Nephron progenitor cell (in vitro differentiated cells): ENCODE measurements around the gene EGLN3.

Experiments used
- DNase-seq: peaks from one replicate; pipeline ENCODE4 v3.0.0; 2021
- H3K27ac Mint-ChIP-seq: 2 replicates; pipeline ENCODE4 v1.8.0; 2021; ENCODE audit warnings: mild to moderate bottlenecking, moderate library complexity, mixed read lengths
- H3K27me3 Mint-ChIP-seq: 2 replicates; pipeline ENCODE4 v1.8.0; 2021; ENCODE audit warnings: mild to moderate bottlenecking, low read depth, mixed read lengths; ENCODE audit not compliant: poor library complexity
- H3K36me3 Mint-ChIP-seq: 2 replicates; pipeline ENCODE4 v1.8.0; 2021; ENCODE audit warnings: low read depth, mixed read lengths
- H3K4me1 Mint-ChIP-seq: 2 replicates; pipeline ENCODE4 v1.8.0; 2021; ENCODE audit warnings: mixed read lengths
- H3K4me3 Mint-ChIP-seq: 2 replicates; pipeline ENCODE4 v1.8.0; 2021; ENCODE audit warnings: mild to moderate bottlenecking, moderate library complexity, mixed read lengths
- H3K9me3 Mint-ChIP-seq: 2 replicates; pipeline ENCODE4 v1.8.0; 2021; ENCODE audit warnings: mild to moderate bottlenecking, moderate library complexity, mixed read lengths
- TF ChIP-seq, protein P1 (sequence below): fragments of 200-600 bp; sonication (generic); IDR thresholded peaks from 2 replicates; pipeline ENCODE4 v1.5.0; 2021; ENCODE audit warnings: antibody characterized with exemption

The EGLN3 gene

DNA sequence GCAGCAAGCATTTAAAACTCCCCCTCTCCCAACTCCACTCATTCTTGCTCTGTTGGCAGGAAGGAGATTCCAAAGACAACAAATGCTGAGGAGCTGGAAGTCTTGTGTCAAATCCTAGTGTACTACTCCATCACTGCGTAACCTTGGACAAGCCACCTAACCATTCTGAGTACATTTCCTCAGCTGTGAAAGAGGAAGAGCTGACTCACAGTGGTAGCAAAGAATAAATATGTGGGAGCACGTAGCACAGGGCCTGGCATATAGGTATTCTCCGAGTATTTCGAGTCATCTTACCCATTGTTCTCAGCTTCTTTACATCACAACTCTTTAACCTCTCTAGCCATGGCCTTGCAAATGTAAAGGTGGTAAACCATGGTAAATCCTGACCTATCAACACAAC, 28.7 kb downstream of the EGLN3 start:
- H3K4me3 Mint-ChIP-seq: no peak overlapping the region
- TF ChIP-seq, protein P1, sequence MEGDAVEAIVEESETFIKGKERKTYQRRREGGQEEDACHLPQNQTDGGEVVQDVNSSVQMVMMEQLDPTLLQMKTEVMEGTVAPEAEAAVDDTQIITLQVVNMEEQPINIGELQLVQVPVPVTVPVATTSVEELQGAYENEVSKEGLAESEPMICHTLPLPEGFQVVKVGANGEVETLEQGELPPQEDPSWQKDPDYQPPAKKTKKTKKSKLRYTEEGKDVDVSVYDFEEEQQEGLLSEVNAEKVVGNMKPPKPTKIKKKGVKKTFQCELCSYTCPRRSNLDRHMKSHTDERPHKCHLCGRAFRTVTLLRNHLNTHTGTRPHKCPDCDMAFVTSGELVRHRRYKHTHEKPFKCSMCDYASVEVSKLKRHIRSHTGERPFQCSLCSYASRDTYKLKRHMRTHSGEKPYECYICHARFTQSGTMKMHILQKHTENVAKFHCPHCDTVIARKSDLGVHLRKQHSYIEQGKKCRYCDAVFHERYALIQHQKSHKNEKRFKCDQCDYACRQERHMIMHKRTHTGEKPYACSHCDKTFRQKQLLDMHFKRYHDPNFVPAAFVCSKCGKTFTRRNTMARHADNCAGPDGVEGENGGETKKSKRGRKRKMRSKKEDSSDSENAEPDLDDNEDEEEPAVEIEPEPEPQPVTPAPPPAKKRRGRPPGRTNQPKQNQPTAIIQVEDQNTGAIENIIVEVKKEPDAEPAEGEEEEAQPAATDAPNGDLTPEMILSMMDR: no peak
- H3K36me3 Mint-ChIP-seq: peaks cover 40% of the 10 kb centered on the region
- no peaks in the 10 kb centered on the region for H3K9me3 Mint-ChIP-seq
- H3K4me1 Mint-ChIP-seq: peaks cover 8% of the 10 kb centered on the region
- no peaks in the 10 kb centered on the region for H3K27me3 Mint-ChIP-seq
- no peak for DNase-seq
- peak overlapping the region; percentile 79 for H3K27ac Mint-ChIP-seq

DNA sequence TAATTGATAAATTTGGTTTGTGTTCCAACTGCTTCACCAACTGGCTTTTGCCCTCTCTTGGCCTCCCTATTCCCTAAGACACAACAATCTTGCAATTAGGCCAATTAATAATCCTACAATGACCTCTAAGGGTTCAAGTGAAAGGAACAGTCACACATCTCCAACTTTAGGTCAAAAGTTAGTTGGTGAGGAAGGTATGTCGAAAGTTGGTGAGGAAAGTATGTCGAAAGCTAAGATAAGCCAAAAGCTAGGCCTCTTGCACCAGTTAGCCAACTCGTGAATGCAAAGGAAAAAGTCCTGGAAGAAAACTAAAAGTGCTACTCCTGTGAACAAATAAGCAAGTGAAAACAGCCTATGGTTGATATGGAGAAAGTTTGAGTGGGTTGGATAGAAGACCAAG, 32.6 kb downstream of the EGLN3 start:
- Mint-ChIP-seq H3K27ac (no peak overlapping the region), H3K4me3 (no peak overlapping the region), H3K9me3 (no peaks in the 10 kb centered on the region), H3K27me3 (no peaks in the 10 kb centered on the region), H3K4me1 (peaks cover 16% of the 10 kb centered on the region), H3K36me3 (peaks cover 18% of the 10 kb centered on the region)
- TF ChIP-seq, protein P1: no peak
- DNase-seq: no peak

DNA sequence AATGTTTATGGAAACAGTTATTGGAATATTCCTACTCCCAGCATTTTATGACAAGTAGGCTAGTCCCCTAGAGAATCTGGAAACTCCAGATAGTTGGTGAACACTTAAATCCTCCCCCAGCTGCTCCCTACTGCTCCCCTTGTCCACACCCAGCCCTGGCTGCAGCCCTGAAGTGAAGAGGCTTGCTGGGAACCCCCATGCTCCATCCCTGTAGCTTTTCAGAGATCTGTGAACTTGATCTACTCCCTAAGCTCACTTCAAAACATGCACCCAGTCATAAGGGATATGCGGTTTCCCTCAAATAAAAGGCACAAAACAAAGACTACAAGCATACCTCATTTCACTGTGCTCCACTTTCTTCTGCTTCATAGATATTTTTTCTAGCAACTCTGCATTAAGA, 33.2 kb downstream of the EGLN3 start:
- Mint-ChIP-seq H3K4me1 (peaks cover 16% of the 10 kb centered on the region), H3K9me3 (no peaks in the 10 kb centered on the region), H3K36me3 (peaks cover 12% of the 10 kb centered on the region), H3K27ac (no peak overlapping the region), H3K4me3 (no peak overlapping the region), H3K27me3 (no peaks in the 10 kb centered on the region)
- DNase-seq: no peak
- TF ChIP-seq, protein P1: no peak

DNA sequence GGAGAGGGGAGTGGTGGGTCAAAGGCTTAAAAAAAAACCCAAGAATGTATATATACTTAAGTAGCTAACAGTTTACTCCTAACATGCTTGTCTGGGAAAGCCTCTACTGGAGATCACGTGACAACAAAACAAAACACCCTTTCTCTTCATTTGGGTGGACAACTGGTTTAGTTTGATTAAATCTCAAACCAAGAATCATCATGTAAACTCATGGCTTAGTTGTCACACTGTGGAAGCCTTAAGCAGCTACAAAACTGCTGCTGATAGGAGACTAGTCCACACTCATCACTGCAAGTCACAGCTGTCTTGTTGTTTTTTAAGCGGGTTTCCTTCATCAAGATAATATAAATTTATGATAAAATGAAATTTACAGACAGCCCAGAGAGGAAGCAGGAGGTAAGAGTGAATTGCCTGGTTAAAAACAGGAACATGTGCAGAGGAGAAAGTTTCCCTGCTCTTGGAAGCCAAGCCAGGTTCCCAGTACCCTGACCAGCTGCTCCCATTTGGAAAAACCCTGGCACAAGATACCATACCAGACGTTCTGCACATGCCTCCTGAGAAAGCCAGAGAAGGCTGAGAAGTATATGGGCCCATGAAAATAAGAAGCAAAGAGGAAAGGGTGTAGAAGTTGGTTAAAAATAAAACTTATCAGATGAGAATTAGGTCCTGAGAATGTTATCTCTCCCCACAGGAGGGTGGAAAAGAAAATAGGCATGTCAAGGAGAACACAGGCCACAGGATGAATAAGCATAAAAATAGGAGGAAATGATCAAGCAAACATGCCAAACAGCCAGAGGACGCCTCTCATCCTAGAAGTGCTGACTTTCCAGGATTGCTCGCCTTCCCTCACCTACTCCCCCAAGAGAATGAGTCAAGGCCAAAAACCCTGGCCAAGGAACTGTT, 34.0 kb downstream of the EGLN3 start:
- Mint-ChIP-seq H3K27ac (no peak overlapping the region), H3K9me3 (no peaks in the 10 kb centered on the region), H3K4me3 (no peak overlapping the region), H3K36me3 (peaks cover 5% of the 10 kb centered on the region), H3K27me3 (peaks cover 3% of the 10 kb centered on the region), H3K4me1 (peaks cover 11% of the 10 kb centered on the region)
- TF ChIP-seq, protein P1: no peak
- DNase-seq: no peak

DNA sequence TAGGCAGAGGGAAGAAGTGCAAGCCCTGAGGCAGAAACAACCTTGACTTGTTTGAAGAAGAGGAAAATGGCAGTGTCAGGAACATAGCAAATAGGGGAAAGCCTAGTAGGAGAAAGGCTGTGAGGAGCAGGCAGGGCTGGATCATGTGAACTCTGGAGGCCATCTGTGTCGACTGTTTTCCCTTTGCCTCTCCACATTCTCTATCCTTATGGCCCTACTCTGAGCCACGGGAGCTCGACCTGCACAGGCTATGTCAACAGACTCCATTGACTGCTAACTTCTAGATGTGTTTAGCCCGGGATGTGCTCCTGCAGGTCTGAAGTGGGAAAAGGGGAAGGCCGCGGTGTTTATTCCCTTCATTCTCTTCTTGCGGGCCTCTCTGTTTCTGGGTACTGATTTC, 35.2 kb downstream of the EGLN3 start:
- TF ChIP-seq, protein P1: no peak
- H3K27ac Mint-ChIP-seq: no peak overlapping the region
- H3K9me3 Mint-ChIP-seq: no peaks in the 10 kb centered on the region
- no peak overlapping the region for H3K4me3 Mint-ChIP-seq
- no peak for DNase-seq
- H3K27me3 Mint-ChIP-seq: peaks cover 4% of the 10 kb centered on the region
- peaks cover 11% of the 10 kb centered on the region for H3K4me1 Mint-ChIP-seq
- no peaks in the 10 kb centered on the region for H3K36me3 Mint-ChIP-seq
